ENCODE measurements around the gene CYP24A1.

GRCh38 chr20:54208548-54209176 lies 34.9 kb upstream of the CYP24A1 start:
- TF ChIP-seq GATA2 (IDR thresholded peaks at IDR 0.05; ENCODE audit: low read depth, low read length) (no peak), GATA3 (IDR thresholded peaks at IDR 0.05; ENCODE audit: low read depth, low read length) (no peak)
